ENCODE results near the gene SPART.
"Not testable (repeated sequence)": the region's sequence is repeated elsewhere in the genome, so short reads cannot be mapped to it uniquely, and the experiment has no call there.

DNA sequence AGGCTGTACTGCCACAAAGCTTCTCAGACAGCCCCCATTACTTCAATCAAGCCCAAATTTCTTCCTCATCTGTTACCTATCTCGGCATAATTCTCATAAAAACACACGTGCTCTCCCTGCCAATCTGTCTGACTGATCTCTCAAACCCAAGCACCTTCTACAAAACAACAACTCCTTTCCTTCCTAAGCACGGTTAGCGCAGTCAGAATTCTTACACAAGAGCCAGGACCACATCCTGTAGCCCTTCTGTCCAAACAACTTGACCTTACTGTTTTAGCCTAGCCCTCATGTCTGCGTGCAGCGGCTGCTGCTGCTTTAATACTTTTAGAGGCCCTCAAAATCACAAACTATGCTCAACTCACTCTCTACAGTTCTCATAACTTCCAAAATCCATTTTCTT is 26.4 kb downstream of the SPART start:
- TF ChIP-seq POLR2AphosphoS5, POLR2A (IDR thresholded peaks at IDR 0.05; ENCODE audit: low read depth, low read length): not testable (repeated sequence)

Data from GM12892 (cell line).